H1 (cell line): ENCODE data around the gene MOB3B. TPM values are rescaled to one million over a fixed set of nuclear protein-coding genes. Genes with fewer than 3 reads are reported as not detected.

Experiments used
- CTCF ChIA-PET: fragments of 300-600 bp; sonication (Branson Sonifier 250); formaldehyde crosslinking; loops from one replicate; lab custom pipeline; 2021; ENCODE audit not compliant: partially characterized antibody; lab: Charles Lee
- POLR2A ChIA-PET: fragments of 300-600 bp; sonication (Branson Sonifier 250); formaldehyde crosslinking; loops from one replicate; lab custom pipeline; 2021; ENCODE audit warnings: inconsistent platforms; ENCODE audit not compliant: partially characterized antibody; lab: Charles Lee
- DNase-seq, 2 experiments: peaks; one replicate each; pipeline versions ENCODE4 v3.0.0 to v3.0.0-alpha.2; 2010 to 2022; ENCODE audit warnings: low spot score in 2 of 2, low read depth in 1 of 2, mixed read lengths in 1 of 2
- FAIRE-seq: peaks from 2 replicates; lab custom pipeline; 2011; peaks lifted over from hg19 to GRCh38; lab: Jason Lieb, UNC
- H2AFZ ChIP-seq: 2 replicates; pipeline ENCODE4 v1.8.1; 2012; ENCODE audit warnings: low read length, inconsistent platforms
- H2AK5ac ChIP-seq: 2 replicates; pipeline ENCODE4 v1.6.1; 2013; ENCODE audit warnings: low read depth, low read length
- H2BK120ac ChIP-seq: replicated peaks from 2 replicates; pipeline ENCODE3; 2013; ENCODE audit warnings: low read depth, low read length, inconsistent platforms
- H2BK12ac ChIP-seq: 2 replicates; pipeline ENCODE4 v1.6.1; 2013; ENCODE audit warnings: low read depth, low read length
- H2BK15ac ChIP-seq: 2 replicates; pipeline ENCODE4 v1.6.1; 2013; ENCODE audit warnings: low read length
- H2BK20ac ChIP-seq: 2 replicates; pipeline ENCODE4 v1.6.1; 2013; ENCODE audit warnings: low read length
- H2BK5ac ChIP-seq: 2 replicates; pipeline ENCODE4 v1.6.1; 2013; ENCODE audit warnings: low read depth, low read length
- H3K14ac ChIP-seq: 2 replicates; pipeline ENCODE4 v1.6.1; 2013; ENCODE audit warnings: inconsistent platforms; ENCODE audit not compliant: insufficient read length
- H3K18ac ChIP-seq: 2 replicates; pipeline ENCODE4 v1.6.1; 2013; ENCODE audit warnings: low read length; ENCODE audit errors: extremely low read depth
- H3K23ac ChIP-seq: 2 replicates; pipeline ENCODE4 v1.6.1; 2013; ENCODE audit warnings: inconsistent platforms; ENCODE audit not compliant: insufficient read length
- H3K23me2 ChIP-seq: 2 replicates; pipeline ENCODE4 v1.6.1; 2013; ENCODE audit warnings: low read depth, low read length
- H3K27ac ChIP-seq: 2 replicates; pipeline ENCODE4 v1.6.1; 2011; ENCODE audit warnings: low read depth, low read length, inconsistent platforms
- H3K27me3 ChIP-seq, 4 experiments: replicated peaks in 1 of 4; 1 replicate in 1 of 4; 2 replicates in 3 of 4; pipeline versions ENCODE4 v1.6.1 to v1.8.1; 2011 to 2013; ENCODE audit warnings: low read length in 3 of 4, mild to moderate bottlenecking in 3 of 4, inconsistent platforms in 2 of 4, mixed read lengths in 2 of 4, moderate library complexity in 1 of 4; ENCODE audit not compliant: control insufficient read depth in 3 of 4, insufficient read depth in 3 of 4; ENCODE audit errors: extremely low read depth in 1 of 4
- H3K36me3 ChIP-seq, 4 experiments: 2 replicates each; pipeline versions ENCODE4 v1.6.1 to v1.8.1; 2011 to 2013; ENCODE audit warnings: mild to moderate bottlenecking in 4 of 4, low read length in 3 of 4, moderate library complexity in 2 of 4, control low read depth in 1 of 4, inconsistent platforms in 1 of 4; ENCODE audit not compliant: insufficient read depth in 4 of 4, control insufficient read depth in 2 of 4
- H3K4ac ChIP-seq: replicated peaks from 2 replicates; pipeline ENCODE3; 2013; ENCODE audit warnings: low read length, low read depth, mixed read lengths, inconsistent platforms; ENCODE audit not compliant: insufficient read length
- H3K4me1 ChIP-seq, 4 experiments: replicated peaks in 1 of 4; 1 replicate in 1 of 4; 2 replicates in 3 of 4; pipeline versions ENCODE4 v1.6.1 to v1.8.1; 2011 to 2013; ENCODE audit warnings: low read length in 3 of 4, inconsistent platforms in 2 of 4, mixed read lengths in 1 of 4; ENCODE audit not compliant: insufficient read depth in 4 of 4, control insufficient read depth in 3 of 4
- H3K4me2 ChIP-seq, 2 experiments: 2 replicates each; pipeline versions ENCODE4 v1.6.1 to v1.8.1; 2011 to 2013; ENCODE audit warnings: low read depth in 2 of 2, low read length in 2 of 2, control low read depth in 1 of 2, inconsistent platforms in 1 of 2, mild to moderate bottlenecking in 1 of 2; ENCODE audit not compliant: insufficient read depth in 1 of 2
- H3K4me3 ChIP-seq, 4 experiments: fragments of 200-600, 300-600 bp in 1 of 4; sonication (generic), shearing (Covaris generic), sonication (Bioruptor Twin) in 1 of 4; 2 replicates each; pipeline versions ENCODE4 v1.5.1 to v1.8.1; 2011 to 2016; ENCODE audit warnings: low read length in 4 of 4, low read depth in 3 of 4, control low read depth in 2 of 4, inconsistent platforms in 2 of 4, mild to moderate bottlenecking in 2 of 4, mixed read lengths in 1 of 4, moderate library complexity in 1 of 4; ENCODE audit not compliant: insufficient read depth in 2 of 4; ENCODE audit errors: extremely low read depth in 1 of 4
- H3K56ac ChIP-seq: replicated peaks from 2 replicates; pipeline ENCODE3; 2013; ENCODE audit warnings: low read depth, mild to moderate bottlenecking, mixed read lengths, low read length, inconsistent platforms; ENCODE audit not compliant: insufficient read length
- H3K79me1 ChIP-seq: 2 replicates; pipeline ENCODE4 v1.6.1; 2013; ENCODE audit warnings: low read depth, low read length, control low read depth
- H3K79me2 ChIP-seq, 2 experiments: 2 replicates each; pipeline versions ENCODE4 v1.6.1 to v1.8.1; 2012 to 2013; ENCODE audit warnings: low read length in 2 of 2, mild to moderate bottlenecking in 2 of 2, inconsistent platforms in 1 of 2; ENCODE audit not compliant: insufficient read depth in 2 of 2, control insufficient read depth in 1 of 2
- H3K9ac ChIP-seq, 4 experiments: replicated peaks in 1 of 4; 1 replicate in 1 of 4; 2 replicates in 3 of 4; pipeline versions ENCODE4 v1.6.1 to v1.8.1; 2011 to 2013; ENCODE audit warnings: low read depth in 3 of 4, low read length in 3 of 4, control low read depth in 2 of 4, mild to moderate bottlenecking in 2 of 4, moderate library complexity in 2 of 4, inconsistent platforms in 1 of 4; ENCODE audit errors: extremely low read depth in 1 of 4
- H3K9me3 ChIP-seq, 2 experiments: 2 replicates each; pipeline versions ENCODE4 v1.6.1 to v1.8.1; 2012 to 2013; ENCODE audit warnings: mild to moderate bottlenecking in 2 of 2, moderate library complexity in 2 of 2, control low read depth in 1 of 2, inconsistent platforms in 1 of 2, low read depth in 1 of 2, low read length in 1 of 2, mixed read lengths in 1 of 2; ENCODE audit not compliant: insufficient read depth in 2 of 2
- H4K20me1 ChIP-seq, 2 experiments: replicated peaks in 1 of 2; 2 replicates each; pipeline versions ENCODE3 to v1.8.1; 2011 to 2013; ENCODE audit warnings: inconsistent platforms in 2 of 2, low read length in 2 of 2, mild to moderate bottlenecking in 1 of 2; ENCODE audit not compliant: insufficient read depth in 2 of 2, control insufficient read depth in 1 of 2
- H4K5ac ChIP-seq: 2 replicates; pipeline ENCODE4 v1.6.1; 2013; ENCODE audit warnings: low read length, low read depth, mixed read lengths, inconsistent platforms; ENCODE audit not compliant: insufficient read length
- H4K8ac ChIP-seq: 2 replicates; pipeline ENCODE4 v1.8.0; 2013; ENCODE audit warnings: mild to moderate bottlenecking, moderate library complexity, low read length, inconsistent platforms; ENCODE audit not compliant: insufficient read depth; ENCODE audit errors: extremely low read depth
- H4K91ac ChIP-seq: replicated peaks from 2 replicates; pipeline ENCODE3; 2013; ENCODE audit warnings: low read length, mixed read lengths, inconsistent platforms; ENCODE audit not compliant: insufficient read length
- ASH2L ChIP-seq: fragments of 200-600, 300-600 bp; sonication (generic); IDR thresholded peaks from one replicate; pipeline ENCODE4 v1.7.1; 2017; ENCODE audit warnings: low read length
- CBX5 ChIP-seq: fragments of 300-800, 300-1000 bp; sonication (generic); IDR thresholded peaks from 2 replicates; pipeline ENCODE4 v1.7.1; 2016; ENCODE audit warnings: antibody characterized with exemption, low read length, low read depth
- FOSL1 ChIP-seq: IDR thresholded peaks from 2 replicates; pipeline ENCODE4 v1.6.1; 2011; ENCODE audit warnings: mild to moderate bottlenecking, low read depth, low read length, moderate library complexity; ENCODE audit not compliant: insufficient read depth
- RBBP5 ChIP-seq: IDR thresholded peaks from 2 replicates; pipeline ENCODE4 v1.7.1; 2012; ENCODE audit warnings: low read depth, mild to moderate bottlenecking, inconsistent platforms, low read length, moderate library complexity, borderline replicate concordance
- WGBS, 2 experiments: shearing (Covaris generic) in 1 of 2; methylation state at CpG; one replicate each; pipeline versions ENCODE4 v1.1.6 to v1.1.7; 2013 to 2015; ENCODE audit warnings: low lambda C conversion rate in 2 of 2, mixed read lengths in 2 of 2, inconsistent platforms in 1 of 2, low coverage in 1 of 2, missing lambda C conversion rate in 1 of 2; ENCODE audit not compliant: insufficient replicate concordance in 2 of 2, insufficient coverage in 1 of 2, insufficient read length in 1 of 2; ENCODE audit errors: extremely low coverage in 1 of 2, missing lambda C conversion rate in 1 of 2; 5-methylcytosine and 5-hydroxymethylcytosine counted together
- polyA plus RNA-seq, 7 experiments: library from polyadenylated mRNA; depleted of rRNA in 3 of 7; stranded (reverse) in 5 of 7; unstranded in 2 of 7; fragments of >200 nt in 5 of 7; fragments of 200-250 nt in 2 of 7; gene quantifications; 1 replicate in 5 of 7; 2 replicates in 1 of 7; 4 replicates in 1 of 7; pipeline versions ENCODE4 v1.2.1 to v1.2.3, GENCODE V29; 2011 to 2013; ENCODE audit warnings: missing spikeins in 2 of 7, mixed read lengths in 2 of 7
- total RNA-seq: library from RNA; stranded (reverse); fragmentation: NEBNext Ultra II Directional; extraction: Animal tissue kit (Norgen Biotek cat#: 25700); gene quantifications from 2 replicates; pipeline ENCODE4 v1.2.1, GENCODE V29; 2021

Gene MOB3B
- total and polyA plus RNA-seq, 2 of the 8 experiments (the other 6 are each of a cell fraction or from before 2014, with no cell fraction given) = 12.7 to 16.1 TPM

GRCh38 chr9:27413511-27414219 lies 115.9 kb downstream of the MOB3B start:
- Histone ChIP-seq H3K27me3 (no peaks in the 10 kb centered on the region), H2AK5ac (no peak overlapping the region), H3K9me3 (no peaks in the 10 kb centered on the region), H3K56ac (no peak overlapping the region), H2BK20ac (no peak overlapping the region), H4K8ac (no peak overlapping the region)
- CTCF ChIA-PET = interaction anchor here (0.6 to 1.6 kb wide), 3 partner anchors 10 to 101 kb away, joined by 3 to 5 read pairs (median 3); no protein-coding TSS in a partner anchor
- no peak for TF ChIP-seq RBBP5
- TF ChIP-seq CBX5 = no peak
- TF ChIP-seq FOSL1 = no peak
- no peak for TF ChIP-seq ASH2L
- TF ChIP-seq, all 59 proteins: peak for 0
- no peak overlapping the region for H3K14ac ChIP-seq
- POLR2A ChIA-PET = no interaction called here
- H2BK15ac ChIP-seq = no peak overlapping the region
- H3K79me1 ChIP-seq = no peaks in the 10 kb centered on the region
- H4K5ac ChIP-seq = no peak overlapping the region
- H2BK120ac ChIP-seq = no peak overlapping the region
- H3K23me2 ChIP-seq = no peaks in the 10 kb centered on the region; the same call in 1 of the 2 replicates
- no peaks in the 10 kb centered on the region; a peak in 2 of 4 replicates for H3K79me2 ChIP-seq
- no peak overlapping the region for H3K9ac ChIP-seq
- H3K27ac ChIP-seq = no peak overlapping the region
- no peak overlapping the region for H2BK12ac ChIP-seq
- H3K23ac ChIP-seq = no peak overlapping the region
- no peak overlapping the region for H3K18ac ChIP-seq
- DNase-seq (no peak), FAIRE-seq (no peak)
- H3K4me1 ChIP-seq = peaks cover 0 to 3% (median 0%) of the 10 kb centered on the region in 4 experiments; a peak in 1 of 7 replicates
- H3K36me3 ChIP-seq = no peaks in the 10 kb centered on the region
- no peak overlapping the region for H3K4me3 ChIP-seq
- no peak overlapping the region for H3K4me2 ChIP-seq
- H3K4ac ChIP-seq = no peak overlapping the region
- no peak overlapping the region for H4K91ac ChIP-seq
- H4K20me1 ChIP-seq = no peaks in the 10 kb centered on the region
- no peak overlapping the region for H2BK5ac ChIP-seq
- 92% methylated on average over 6 of the region's 6 CpGs; no CpG with 5 or more reads in 1 of the 2 experiments for WGBS, 2 experiments
- H2AFZ ChIP-seq = no peak overlapping the region
